Psoas muscle (tissue), 8 donors: Measurements from ENCODE around the gene ARFIP1. TPM values are rescaled to one million over a fixed set of nuclear protein-coding genes. Genes with fewer than 3 reads are reported as not detected.

Experiments used
- ATAC-seq, 4 donors: fragments of 200-7000 bp; cut with Tn5 transposase; one replicate each; pipeline ENCODE4 v1.9.1; 2020; ENCODE audit warnings: moderate library complexity in 3 of 4, mild to moderate bottlenecking in 2 of 4
- DNase-seq, 2 donors: peaks; one replicate each; pipeline ENCODE4 v3.0.0-alpha.2; 2020
- H3K27ac ChIP-seq: fragments of 200-600 bp; one replicate; pipeline ENCODE4 v1.8.0; 2022
- H3K27me3 ChIP-seq, 3 donors: fragments of 200-600 bp in 1 of 3; one replicate each; pipeline versions ENCODE4 v1.6.1 to v1.8.0; 2013 to 2022; ENCODE audit warnings: low read length in 2 of 3, mild to moderate bottlenecking in 2 of 3, moderate library complexity in 1 of 3; ENCODE audit not compliant: insufficient read depth in 3 of 3
- H3K36me3 ChIP-seq, 2 donors: fragments of 200-600 bp in 1 of 2; one replicate each; pipeline versions ENCODE4 v1.6.1 to v1.8.0; 2013 to 2022; ENCODE audit warnings: low read depth in 1 of 2, mild to moderate bottlenecking in 1 of 2, moderate library complexity in 1 of 2; ENCODE audit not compliant: insufficient read depth in 1 of 2
- H3K4me1 ChIP-seq: fragments of 200-600 bp; one replicate; pipeline ENCODE4 v1.8.0; 2022
- H3K4me3 ChIP-seq: fragments of 200-600 bp; one replicate; pipeline ENCODE4 v1.8.0; 2022; ENCODE audit warnings: mild to moderate bottlenecking
- H3K9me3 ChIP-seq: fragments of 200-600 bp; one replicate; pipeline ENCODE4 v1.8.0; 2022
- CTCF ChIP-seq: fragments of 200-600 bp; IDR thresholded peaks from one replicate; pipeline ENCODE4 v1.8.0; 2022; ENCODE audit warnings: antibody characterized with exemption
- WGBS, 3 donors: extraction: QIAGEN DNeasy Blood & Tissue Kit; methylation state at CpG; one replicate each; pipeline versions ENCODE4 v1.1.6 to v1.1.7; 2013; 5-methylcytosine and 5-hydroxymethylcytosine counted together
- intact Hi-C, 2 donors: fragments of 100-400 bp; cut with DNase I; formaldehyde crosslinking; loops; one replicate each; pipeline versions ENCODE4 v1.11.0 to v1.14.2; 2022
- polyA plus RNA-seq, 3 donors: library from polyadenylated mRNA; stranded (reverse); fragments of 200-250 nt; gene quantifications; one replicate each; pipeline ENCODE4 v1.2.3, GENCODE V29; 2013
- total RNA-seq, 4 donors: library from RNA; stranded (reverse); fragmentation: NEBNext Ultra II Directional in 2 of 4; extraction: Animal tissue kit (Norgen Biotek cat#: 25700) in 2 of 4; gene quantifications; one replicate each; pipeline versions ENCODE4 v1.2.1 to v1.2.4, GENCODE V29; 2021 to 2023
- donor health status: healthy with polysubstance abuse.
- donor health status: DM: no; HTN: no; CAD: no; lungs with moderate emphysema.
- donor health status: Bipolar disorder and iron deficiency.
- donor health status: healthy.
- donor health status: DM: yes; HTN: yes; CAD: no.
- donor health status: DM: no; HTN: no; CAD: no.
- donor health status: DM: no; HTN: no; CAD: no.
- donor health status: DM: yes; HTN: yes; CAD: no.

Gene ARFIP1
- total and polyA plus RNA-seq, 7 donors: 6.8 to 15.7 (median 12.2) TPM

- ATAC-seq: no peak
- 82 to 93% (median 82%) methylated on average over 7 of the region's 7 CpGs for WGBS, 3 donors
- no peak for TF ChIP-seq CTCF
These were observed 39.4 kb downstream of the ARFIP1 start for GRCh38 chr4:152819026-152819645.

DNA sequence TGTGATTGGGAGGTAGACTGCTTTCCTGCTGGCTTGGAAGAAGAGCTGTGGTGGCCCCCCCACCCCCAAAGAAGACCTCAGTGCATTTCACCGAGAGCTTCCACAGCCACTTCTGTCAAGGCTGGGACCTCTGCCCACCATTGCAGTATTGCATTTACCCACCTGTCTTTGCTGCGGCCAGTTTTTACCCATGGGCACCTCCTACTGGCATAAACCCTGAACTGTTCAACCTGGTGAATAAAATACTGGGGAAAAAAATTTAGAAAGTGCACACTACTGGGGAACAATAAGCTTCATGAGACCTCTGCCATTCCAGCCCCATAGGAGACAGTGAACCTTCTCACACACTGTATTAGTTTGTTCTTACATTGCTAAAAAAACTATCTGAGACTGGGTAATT, 40.3 kb downstream of the ARFIP1 start:
- Histone ChIP-seq H3K4me1 (peaks cover 5% of the 10 kb centered on the region), H3K27ac (no peak overlapping the region), H3K4me3 (no peak overlapping the region), H3K36me3 (no peaks in the 10 kb centered on the region), H3K9me3 (no peaks in the 10 kb centered on the region), H3K27me3 (no peaks in the 10 kb centered on the region)
- ATAC-seq (no peak), DNase-seq (no peak)
- 95 to 100% (median 97%) methylated on average over 2 of the region's 2 CpGs for WGBS, 3 donors
- TF ChIP-seq CTCF: no peak
- intact Hi-C loops: no loop called here

More at GRCh38 chr4:152819026-152819645, 39.4 kb downstream of the ARFIP1 start:
- H3K4me1 ChIP-seq: peaks cover 5% of the 10 kb centered on the region
- H3K27me3 ChIP-seq: no peaks in the 10 kb centered on the region
- no peak overlapping the region for H3K27ac ChIP-seq
- H3K9me3 ChIP-seq: no peaks in the 10 kb centered on the region
- intact Hi-C loops: no loop called here
- no peak overlapping the region for H3K4me3 ChIP-seq
- H3K36me3 ChIP-seq: no peaks in the 10 kb centered on the region
- no peak for DNase-seq

DNA sequence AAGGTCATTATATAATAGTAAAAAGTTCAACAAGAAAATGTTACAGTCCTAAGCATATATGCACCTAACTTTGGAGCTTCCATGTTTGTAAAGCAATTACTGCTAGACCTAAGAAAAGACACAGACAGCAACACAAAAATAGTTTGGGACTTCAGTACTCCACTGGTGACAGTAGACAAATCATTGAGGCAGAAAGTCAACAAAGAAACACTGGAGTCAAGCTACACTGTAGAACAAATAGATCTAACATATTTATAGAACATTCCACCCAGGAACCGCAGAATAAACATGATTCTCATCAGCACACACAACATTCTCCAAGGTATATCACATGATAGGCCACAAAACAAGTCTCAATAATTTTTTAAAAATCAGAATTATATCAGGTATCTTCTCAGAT, 42.6 kb downstream of the ARFIP1 start:
- ATAC-seq: no peak
- peaks cover 3% of the 10 kb centered on the region for H3K9me3 ChIP-seq
- H3K27me3 ChIP-seq: no peaks in the 10 kb centered on the region
- no peak overlapping the region for H3K4me3 ChIP-seq
- H3K36me3 ChIP-seq: no peaks in the 10 kb centered on the region
- H3K27ac ChIP-seq: no peak overlapping the region
- intact Hi-C loops: no loop called here
- no peak for DNase-seq
- TF ChIP-seq CTCF: no peak
- no peaks in the 10 kb centered on the region for H3K4me1 ChIP-seq
- 64 to 100% (median 93%) methylated on average over 1 of the region's 1 CpG for WGBS, 3 donors

DNA sequence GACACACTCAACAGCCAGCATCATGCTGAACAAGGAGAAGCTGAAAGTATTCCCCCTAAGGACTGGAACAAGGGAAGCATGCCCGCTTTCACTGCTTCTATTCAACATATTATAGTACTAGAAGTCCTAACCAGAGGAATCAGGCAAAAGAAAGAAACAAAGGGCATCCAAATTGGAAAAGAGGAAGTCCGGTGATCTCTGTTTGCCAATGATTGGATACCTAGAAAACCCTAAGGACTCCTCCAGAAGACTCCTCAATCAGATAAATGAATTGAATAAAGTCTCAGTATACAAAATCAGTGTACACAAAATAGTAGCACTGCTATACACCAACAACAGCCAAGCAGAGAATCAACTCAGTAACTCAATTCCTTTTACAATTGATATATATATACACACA, 44.8 kb downstream of the ARFIP1 start:
- no peak for ATAC-seq
- Histone ChIP-seq H3K4me3 (no peak overlapping the region), H3K9me3 (peaks cover 3% of the 10 kb centered on the region), H3K36me3 (no peaks in the 10 kb centered on the region), H3K27me3 (no peaks in the 10 kb centered on the region), H3K4me1 (no peaks in the 10 kb centered on the region), H3K27ac (no peak overlapping the region)
- DNase-seq: no peak
- WGBS, 3 donors: 95 to 98% (median 96%) methylated on average over 2 of the region's 2 CpGs
- no peak for TF ChIP-seq CTCF
- intact Hi-C loops: no loop called here

DNA sequence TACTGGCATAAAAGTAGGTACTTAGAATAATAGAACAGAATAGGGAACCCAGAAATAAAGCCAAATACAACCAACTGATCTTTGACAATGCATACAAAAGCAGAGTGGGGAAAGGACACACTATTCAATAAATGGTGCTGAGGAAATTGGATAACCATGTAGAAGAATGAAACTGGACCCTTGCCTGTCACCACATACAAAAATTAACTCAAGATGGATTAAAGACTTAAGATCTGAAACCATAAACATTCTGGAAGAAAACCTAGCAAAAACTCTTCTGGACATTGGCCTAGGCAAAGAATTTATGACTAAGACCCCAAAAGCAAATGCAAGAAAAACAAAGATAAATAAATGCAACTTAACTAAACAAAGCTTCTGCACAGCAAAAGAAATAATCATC, 45.6 kb downstream of the ARFIP1 start:
- ATAC-seq (no peak), DNase-seq (no peak)
- Histone ChIP-seq H3K4me1 (no peaks in the 10 kb centered on the region), H3K27me3 (no peaks in the 10 kb centered on the region), H3K36me3 (no peaks in the 10 kb centered on the region), H3K27ac (no peak overlapping the region), H3K4me3 (no peak overlapping the region), H3K9me3 (peaks cover 3% of the 10 kb centered on the region)
- TF ChIP-seq CTCF: no peak
- intact Hi-C loops: no loop called here
